NT2/D1 (cell line): ENCODE results near the gene WDFY4.

Source experiments
- DNase-seq: peaks from one replicate; pipeline ENCODE4 v3.0.0-alpha.2; 2011; ENCODE audit warnings: low read depth, low spot score
- H3K27me3 ChIP-seq: 2 replicates; pipeline ENCODE4 v1.6.0; 2011; ENCODE audit warnings: mild to moderate bottlenecking; ENCODE audit not compliant: insufficient read length, insufficient read depth
- H3K36me3 ChIP-seq: 2 replicates; pipeline ENCODE4 v1.6.1; 2011; ENCODE audit warnings: mild to moderate bottlenecking, low read length, mixed read lengths; ENCODE audit not compliant: insufficient read depth, insufficient read length
- H3K4me1 ChIP-seq: 2 replicates; pipeline ENCODE4 v1.5.1; 2011; ENCODE audit not compliant: insufficient read depth, insufficient read length
- H3K4me3 ChIP-seq: 2 replicates; pipeline ENCODE4 v1.5.1; 2011; ENCODE audit warnings: low read depth; ENCODE audit not compliant: insufficient read length
- H3K9ac ChIP-seq: 2 replicates; pipeline ENCODE4 v1.6.0; 2011; ENCODE audit warnings: low read depth; ENCODE audit not compliant: insufficient read length
- H3K9me3 ChIP-seq: 2 replicates; pipeline ENCODE4 v1.5.1; 2011; ENCODE audit warnings: mild to moderate bottlenecking, low read length; ENCODE audit not compliant: insufficient read depth
- SUZ12 ChIP-seq: IDR thresholded peaks from 2 replicates; pipeline ENCODE4 v1.6.1; 2011; ENCODE audit not compliant: insufficient read length, insufficient read depth; ENCODE audit errors: extremely low read depth
- YY1 ChIP-seq: IDR thresholded peaks from 2 replicates; pipeline ENCODE4 v1.6.1; 2011; ENCODE audit not compliant: insufficient read length, insufficient read depth
- ZNF274 ChIP-seq: IDR thresholded peaks from 2 replicates; pipeline ENCODE4 v1.6.1; 2011; ENCODE audit warnings: mild to moderate bottlenecking, low read depth, low read length

The WDFY4 gene

DNA sequence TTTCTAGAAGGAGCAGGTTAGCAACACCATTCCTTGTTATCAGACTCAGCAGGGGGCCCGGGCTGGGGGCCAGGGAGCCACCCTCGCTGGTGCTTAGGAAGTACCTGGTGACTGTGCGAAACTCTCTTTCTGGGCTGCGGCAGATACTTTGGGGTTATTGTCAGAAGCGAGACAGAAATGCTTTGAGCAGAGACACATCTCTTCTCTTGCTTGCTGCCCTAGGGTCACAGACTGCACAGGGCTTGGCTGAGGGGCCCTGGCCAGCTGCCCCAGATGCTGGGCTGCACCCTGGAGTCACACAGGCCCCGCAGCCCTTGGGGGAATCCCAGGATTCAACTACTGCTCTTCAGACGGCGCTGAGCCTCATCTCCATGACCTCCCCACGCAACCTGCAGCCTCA, 91.9 kb downstream of the WDFY4 start:
- no peaks in the 10 kb centered on the region for H3K9me3 ChIP-seq
- H3K36me3 ChIP-seq, result no peaks in the 10 kb centered on the region
- TF ChIP-seq SUZ12 (no peak), YY1 (no peak), ZNF274 (no peak)
- no peak overlapping the region for H3K9ac ChIP-seq
- no peak overlapping the region for H3K4me3 ChIP-seq
- H3K27me3 ChIP-seq, result no peaks in the 10 kb centered on the region
- no peak for DNase-seq
- peaks cover 3% of the 10 kb centered on the region for H3K4me1 ChIP-seq

- Histone ChIP-seq H3K9me3 (no peaks in the 10 kb centered on the region), H3K4me1 (peaks cover 3% of the 10 kb centered on the region), H3K4me3 (no peak overlapping the region), H3K9ac (no peak overlapping the region), H3K36me3 (no peaks in the 10 kb centered on the region), H3K27me3 (no peaks in the 10 kb centered on the region)
- DNase-seq, result no peak
- no peak for TF ChIP-seq ZNF274
- TF ChIP-seq SUZ12, result no peak
- no peak for TF ChIP-seq YY1
Observed at GRCh38 chr10:48777110-48777509, 92.4 kb downstream of the WDFY4 start.

- Histone ChIP-seq H3K27me3 (no peaks in the 10 kb centered on the region), H3K9me3 (no peaks in the 10 kb centered on the region), H3K4me3 (no peak overlapping the region), H3K36me3 (no peaks in the 10 kb centered on the region), H3K9ac (no peak overlapping the region), H3K4me1 (peaks cover 3% of the 10 kb centered on the region)
- TF ChIP-seq YY1, result no peak
- TF ChIP-seq SUZ12, result no peak
- no peak for TF ChIP-seq ZNF274
- no peak for DNase-seq
Observed at GRCh38 chr10:48778193-48778857, 93.7 kb downstream of the WDFY4 start.

- no peak for TF ChIP-seq ZNF274
- no peak for TF ChIP-seq YY1
- TF ChIP-seq SUZ12, result no peak
- H3K9ac ChIP-seq, result no peak overlapping the region
- peaks cover 1% of the 10 kb centered on the region for H3K4me1 ChIP-seq
- no peaks in the 10 kb centered on the region for H3K36me3 ChIP-seq
- no peak for DNase-seq
- no peaks in the 10 kb centered on the region for H3K27me3 ChIP-seq
- no peaks in the 10 kb centered on the region for H3K9me3 ChIP-seq
- H3K4me3 ChIP-seq, result no peak overlapping the region
Observed at GRCh38 chr10:48779077-48779476, 94.4 kb downstream of the WDFY4 start.

- H3K9me3 ChIP-seq, result no peaks in the 10 kb centered on the region
- H3K36me3 ChIP-seq, result no peaks in the 10 kb centered on the region
- TF ChIP-seq YY1 (no peak), ZNF274 (no peak)
- H3K27me3 ChIP-seq, result no peaks in the 10 kb centered on the region
- no peak overlapping the region for H3K9ac ChIP-seq
- H3K4me3 ChIP-seq, result no peak overlapping the region
- no peak for DNase-seq
- H3K4me1 ChIP-seq, result no peaks in the 10 kb centered on the region
Observed at GRCh38 chr10:48779546-48780152, 95.0 kb downstream of the WDFY4 start.

DNA sequence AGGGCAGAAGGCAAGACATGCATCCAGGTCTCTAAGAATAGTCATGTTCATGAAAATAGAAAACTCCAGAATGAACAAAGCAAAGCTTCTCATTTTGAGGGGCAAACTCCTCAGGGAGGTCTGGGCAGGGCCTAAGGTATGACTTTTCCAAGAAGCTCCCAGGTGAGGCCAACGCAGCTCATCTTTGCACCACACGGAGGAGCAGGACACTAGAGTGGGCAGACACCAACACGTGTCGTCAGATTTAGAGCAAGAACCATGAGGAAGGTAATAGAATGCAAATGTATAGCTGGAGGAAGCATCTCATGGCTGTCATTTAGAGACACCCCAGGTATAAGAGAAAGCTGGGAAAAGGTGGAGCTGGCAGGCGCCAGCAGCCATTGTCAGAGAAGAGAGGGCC, 95.7 kb downstream of the WDFY4 start:
- H3K9ac ChIP-seq, result no peak overlapping the region
- DNase-seq, result no peak
- H3K27me3 ChIP-seq, result no peaks in the 10 kb centered on the region
- no peaks in the 10 kb centered on the region for H3K9me3 ChIP-seq
- H3K4me3 ChIP-seq, result no peak overlapping the region
- no peaks in the 10 kb centered on the region for H3K36me3 ChIP-seq
- H3K4me1 ChIP-seq, result no peaks in the 10 kb centered on the region
- no peak for TF ChIP-seq YY1
- no peak for TF ChIP-seq SUZ12
- TF ChIP-seq ZNF274, result no peak

DNA sequence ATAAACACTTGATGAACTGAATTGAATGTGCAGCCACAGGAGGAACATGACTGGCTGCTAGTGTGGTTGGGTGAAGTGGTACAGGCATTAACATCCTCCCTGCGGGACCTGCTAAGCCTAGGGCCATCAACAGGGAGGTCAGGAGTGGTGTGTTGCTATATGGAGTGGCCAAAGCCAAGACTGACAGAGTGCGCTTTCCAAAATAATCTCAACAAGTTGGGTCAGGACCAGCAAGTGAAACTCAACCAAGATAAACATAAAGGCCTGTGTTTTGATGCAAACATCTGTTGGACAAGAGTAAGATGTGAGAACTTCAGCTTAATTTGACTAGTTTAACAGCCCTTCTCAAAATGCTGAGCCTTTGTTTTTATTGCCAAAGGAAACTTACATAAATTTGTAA, 97.7 kb downstream of the WDFY4 start:
- Histone ChIP-seq H3K36me3 (no peaks in the 10 kb centered on the region), H3K9me3 (no peaks in the 10 kb centered on the region), H3K9ac (no peak overlapping the region), H3K4me1 (no peaks in the 10 kb centered on the region), H3K4me3 (no peak overlapping the region), H3K27me3 (no peaks in the 10 kb centered on the region)
- TF ChIP-seq SUZ12 (no peak), ZNF274 (no peak), YY1 (no peak)
- no peak for DNase-seq
